ENCODE data around the gene ANKRD17.

DNA sequence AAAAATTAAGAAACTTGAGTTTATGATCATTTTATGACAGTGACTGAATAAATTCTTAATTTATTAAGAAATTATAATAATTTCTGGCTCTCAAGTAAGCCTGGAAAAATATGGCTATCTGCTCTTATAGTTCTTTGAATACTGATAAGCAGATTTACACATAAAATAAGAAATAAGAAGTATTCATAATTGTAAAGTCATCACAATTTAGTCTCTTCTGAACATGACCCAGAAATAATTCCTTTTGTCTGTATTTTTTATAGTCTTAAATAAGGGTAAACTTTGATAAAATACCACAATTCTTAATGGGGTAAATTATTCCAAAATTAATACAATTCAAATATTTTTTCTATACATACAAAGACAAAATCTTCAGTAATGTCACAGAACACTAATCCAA is 72.7 kb downstream of the ANKRD17 start:
- TF ChIP-seq, protein P1, sequence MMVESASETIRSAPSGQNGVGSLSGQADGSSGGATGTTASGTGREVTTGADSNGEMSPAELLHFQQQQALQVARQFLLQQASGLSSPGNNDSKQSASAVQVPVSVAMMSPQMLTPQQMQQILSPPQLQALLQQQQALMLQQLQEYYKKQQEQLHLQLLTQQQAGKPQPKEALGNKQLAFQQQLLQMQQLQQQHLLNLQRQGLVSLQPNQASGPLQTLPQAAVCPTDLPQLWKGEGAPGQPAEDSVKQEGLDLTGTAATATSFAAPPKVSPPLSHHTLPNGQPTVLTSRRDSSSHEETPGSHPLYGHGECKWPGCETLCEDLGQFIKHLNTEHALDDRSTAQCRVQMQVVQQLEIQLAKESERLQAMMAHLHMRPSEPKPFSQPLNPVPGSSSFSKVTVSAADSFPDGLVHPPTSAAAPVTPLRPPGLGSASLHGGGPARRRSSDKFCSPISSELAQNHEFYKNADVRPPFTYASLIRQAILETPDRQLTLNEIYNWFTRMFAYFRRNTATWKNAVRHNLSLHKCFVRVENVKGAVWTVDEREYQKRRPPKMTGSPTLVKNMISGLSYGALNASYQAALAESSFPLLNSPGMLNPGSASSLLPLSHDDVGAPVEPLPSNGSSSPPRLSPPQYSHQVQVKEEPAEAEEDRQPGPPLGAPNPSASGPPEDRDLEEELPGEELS (CRISPR knock-in tag; IDR thresholded peaks at IDR 0.05; ENCODE audit: borderline replicate concordance): no peak
- TF ChIP-seq TAF1 (IDR thresholded peaks at IDR 0.05; ENCODE audit: control insufficient read depth, extremely low read depth, insufficient read depth, low read length, severe bottlenecking): no peak
- TF ChIP-seq POLR2AphosphoS5 (IDR thresholded peaks at IDR 0.05; ENCODE audit: control insufficient read depth, insufficient read depth, low read depth, low read length): no peak
- TF ChIP-seq CTCF (IDR thresholded peaks at IDR 0.05 in 2 of 3, conservative IDR thresholded peaks at IDR 0.05 in 1 of 3; ENCODE audit: insufficient read depth in 2 of 3, low read depth in 1 of 3, low read length in 3 of 3): no peak
- TF ChIP-seq, protein P2, sequence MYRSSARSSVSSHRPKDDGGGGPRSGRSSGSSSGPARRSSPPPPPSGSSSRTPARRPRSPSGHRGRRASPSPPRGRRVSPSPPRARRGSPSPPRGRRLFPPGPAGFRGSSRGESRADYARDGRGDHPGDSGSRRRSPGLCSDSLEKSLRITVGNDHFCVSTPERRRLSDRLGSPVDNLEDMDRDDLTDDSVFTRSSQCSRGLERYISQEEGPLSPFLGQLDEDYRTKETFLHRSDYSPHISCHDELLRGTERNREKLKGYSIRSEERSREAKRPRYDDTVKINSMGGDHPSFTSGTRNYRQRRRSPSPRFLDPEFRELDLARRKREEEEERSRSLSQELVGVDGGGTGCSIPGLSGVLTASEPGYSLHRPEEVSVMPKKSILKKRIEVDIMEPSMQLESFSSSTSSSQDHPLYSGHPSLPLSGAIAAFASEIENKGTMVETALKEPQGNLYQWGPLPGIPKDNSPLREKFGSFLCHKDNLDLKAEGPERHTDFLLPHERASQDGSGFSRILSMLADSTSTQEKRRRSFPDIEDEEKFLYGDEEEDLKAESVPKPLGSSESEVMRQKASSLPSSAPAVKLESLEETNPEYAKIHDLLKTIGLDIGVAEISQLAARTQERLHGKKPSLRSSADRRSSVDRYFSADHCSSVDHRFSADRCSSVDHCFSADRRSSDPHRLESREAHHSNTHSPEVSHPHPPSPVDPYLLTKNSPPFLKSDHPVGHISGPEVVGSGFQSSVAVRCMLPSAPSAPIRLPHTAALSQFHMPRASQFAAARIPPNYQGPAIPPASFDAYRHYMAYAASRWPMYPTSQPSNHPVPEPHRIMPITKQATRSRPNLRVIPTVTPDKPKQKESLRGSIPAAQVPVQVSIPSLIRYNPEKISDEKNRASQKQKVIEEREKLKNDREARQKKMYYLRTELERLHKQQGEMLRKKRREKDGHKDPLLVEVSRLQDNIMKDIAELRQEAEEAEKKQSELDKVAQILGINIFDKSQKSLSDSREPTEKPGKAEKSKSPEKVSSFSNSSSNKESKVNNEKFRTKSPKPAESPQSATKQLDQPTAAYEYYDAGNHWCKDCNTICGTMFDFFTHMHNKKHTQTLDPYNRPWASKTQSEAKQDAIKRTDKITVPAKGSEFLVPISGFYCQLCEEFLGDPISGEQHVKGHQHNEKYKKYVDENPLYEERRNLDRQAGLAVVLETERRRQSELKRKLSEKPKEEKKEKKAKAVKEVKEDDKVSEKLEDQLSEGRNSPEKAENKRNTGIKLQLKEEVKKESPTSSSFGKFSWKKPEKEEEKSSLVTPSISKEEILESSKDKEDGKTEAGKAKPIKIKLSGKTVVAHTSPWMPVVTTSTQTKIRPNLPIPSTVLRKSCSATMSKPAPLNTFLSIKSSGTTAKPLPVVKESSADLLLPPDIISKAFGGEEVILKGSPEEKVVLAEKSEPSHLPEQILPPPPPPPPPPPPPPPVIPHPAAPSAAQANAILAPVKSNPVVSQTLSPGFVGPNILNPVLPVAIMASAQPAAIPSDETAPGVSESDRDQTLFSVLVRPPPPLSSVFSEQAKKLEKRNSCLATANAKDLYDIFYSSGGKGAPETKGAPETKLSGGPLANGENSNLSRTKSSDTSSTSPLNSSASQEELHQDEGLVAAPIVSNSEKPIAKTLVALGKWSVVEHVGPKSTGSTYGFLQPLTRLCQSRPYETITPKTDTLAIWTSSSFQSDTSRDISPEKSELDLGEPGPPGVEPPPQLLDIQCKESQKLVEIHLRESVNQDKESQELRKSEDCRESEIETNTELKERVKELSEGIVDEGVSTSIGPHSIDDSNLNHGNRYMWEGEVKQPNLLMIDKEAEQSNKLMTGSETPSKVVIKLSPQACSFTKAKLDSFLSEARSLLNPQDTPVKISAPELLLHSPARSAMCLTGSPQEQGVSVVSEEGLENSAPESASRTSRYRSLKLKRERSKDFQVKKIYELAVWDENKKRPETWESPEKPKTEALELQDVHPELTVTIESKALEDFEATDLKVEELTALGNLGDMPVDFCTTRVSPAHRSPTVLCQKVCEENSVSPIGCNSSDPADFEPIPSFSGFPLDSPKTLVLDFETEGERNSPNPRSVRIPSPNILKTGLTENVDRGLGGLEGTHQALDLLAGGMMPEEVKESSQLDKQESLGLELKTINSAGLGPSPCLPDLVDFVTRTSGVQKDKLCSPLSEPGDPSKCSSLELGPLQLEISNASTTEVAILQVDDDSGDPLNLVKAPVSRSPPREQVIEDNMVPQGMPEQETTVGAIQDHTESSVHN (IDR thresholded peaks at IDR 0.05; ENCODE audit: borderline replicate concordance in 1 of 2, low read depth in 1 of 2): no peak
- TF ChIP-seq ZFP30 (CRISPR knock-in tag; IDR thresholded peaks at IDR 0.05; ENCODE audit: borderline replicate concordance): no peak
- no peak for TF ChIP-seq PCBP1 (IDR thresholded peaks at IDR 0.05; ENCODE audit: low read depth, low read length, poor library complexity, severe bottlenecking)
- TF ChIP-seq FOXM1 (IDR thresholded peaks at IDR 0.05; ENCODE audit: low read depth): no peak
- TF ChIP-seq FOXM1 (CRISPR knock-in tag; IDR thresholded peaks at IDR 0.05; ENCODE audit: low read depth): no peak
- TF ChIP-seq PHF21A (IDR thresholded peaks at IDR 0.05; ENCODE audit: borderline replicate concordance, low read depth): no peak
